Activated CD8-positive, alpha-beta memory T cell treated with anti-CD3 and anti-CD28 coated beads for 24 hours (primary cell): ENCODE results near the gene TRAM2.

ENCODE experiments used
- DNase-seq: peaks from one replicate; pipeline ENCODE4 v3.0.0-alpha.2; 2020

The TRAM2 gene

DNA sequence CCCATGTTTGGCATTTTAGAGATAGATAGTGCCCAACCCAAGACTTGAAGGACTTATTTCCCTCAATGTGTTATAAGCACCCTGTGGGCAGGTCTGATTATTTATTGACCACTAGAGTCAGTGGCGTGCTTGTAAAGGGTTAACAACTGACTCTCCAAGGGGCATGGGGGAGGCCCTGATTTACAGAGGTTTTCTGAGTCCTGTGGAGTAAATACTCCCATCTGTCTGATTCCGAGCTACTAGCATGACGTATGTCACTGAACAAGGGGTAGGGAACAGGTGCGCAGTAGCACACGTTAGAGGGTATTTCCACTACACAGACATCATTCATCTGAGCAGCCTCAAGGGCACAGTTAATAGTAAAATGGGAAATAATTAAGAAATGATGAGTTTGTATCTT lies 17.4 kb upstream of the TRAM2 start:
- no peak for DNase-seq

DNA sequence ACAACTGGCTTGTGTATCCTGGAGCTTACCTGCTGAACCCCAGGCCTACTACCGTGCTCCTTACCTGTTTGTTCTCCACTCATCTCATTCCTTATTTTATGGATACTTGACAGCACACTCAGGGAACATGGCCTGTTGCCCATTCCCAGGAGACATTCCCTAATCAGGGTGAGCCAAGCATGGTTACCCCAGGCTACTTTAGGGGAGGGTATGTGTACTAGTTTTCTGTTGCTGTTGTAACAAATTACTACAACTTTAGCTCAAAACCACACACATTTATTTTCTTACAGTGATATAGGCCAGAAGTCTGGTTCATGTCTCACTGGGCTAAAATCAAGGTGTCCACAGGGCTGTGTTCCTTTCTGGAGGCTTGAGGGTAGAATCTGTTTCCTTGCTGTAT lies 15.0 kb upstream of the TRAM2 start:
- no peak for DNase-seq

DNA sequence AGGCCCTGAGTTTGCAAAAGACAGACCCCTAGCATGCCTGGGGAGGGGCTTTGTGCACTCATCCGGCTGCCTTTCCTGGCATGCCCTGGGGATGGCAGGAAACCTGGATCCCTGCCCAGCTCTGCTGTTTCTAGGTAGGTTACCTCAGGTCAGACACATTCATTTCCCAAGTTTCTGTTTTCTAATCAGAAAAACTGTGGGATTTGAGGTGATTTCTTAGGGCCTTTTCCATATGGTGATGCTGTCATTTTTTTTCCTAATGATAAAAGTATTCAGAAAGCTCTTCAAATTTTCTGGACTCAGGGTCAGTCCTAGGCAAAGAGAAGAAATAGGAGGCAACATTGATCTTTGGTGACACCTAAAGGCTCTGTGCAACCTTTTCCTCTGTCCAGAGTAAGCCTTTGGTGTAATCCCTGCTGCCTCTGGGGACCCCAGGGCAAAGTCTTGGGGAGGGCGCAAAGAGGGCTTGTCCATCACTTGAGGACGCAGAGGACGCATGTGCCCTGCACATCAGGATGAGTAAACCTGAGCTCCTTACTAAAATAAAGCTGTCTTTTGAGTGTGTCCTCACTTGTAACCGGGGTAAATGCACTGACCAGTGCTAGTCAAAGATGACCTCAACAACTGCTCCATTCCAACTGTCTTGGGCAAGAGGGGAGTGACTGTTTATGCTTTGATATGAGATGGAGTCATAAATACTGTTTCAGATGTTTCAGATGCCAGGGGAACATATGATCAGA lies 13.5 kb upstream of the TRAM2 start:
- no peak for DNase-seq

DNA sequence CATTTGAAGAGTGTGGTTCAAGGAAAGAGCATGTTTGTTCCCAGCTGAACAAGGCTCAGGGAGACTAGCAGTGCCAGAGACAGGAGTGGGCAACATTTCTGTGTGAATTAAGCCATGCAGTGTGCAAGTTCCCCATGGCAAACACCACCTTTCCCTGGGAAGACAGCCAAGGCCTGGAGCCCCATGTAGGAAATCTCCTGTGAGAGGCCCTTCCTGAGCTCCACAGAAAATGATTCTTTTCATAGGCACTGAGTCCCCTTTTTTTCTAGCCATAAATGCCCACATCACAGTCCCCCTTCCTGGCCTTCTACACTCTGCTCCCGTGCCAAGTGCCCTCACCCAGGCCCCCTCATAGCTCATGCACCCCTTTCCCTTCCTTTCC lies 11.8 kb upstream of the TRAM2 start:
- no peak for DNase-seq

DNA sequence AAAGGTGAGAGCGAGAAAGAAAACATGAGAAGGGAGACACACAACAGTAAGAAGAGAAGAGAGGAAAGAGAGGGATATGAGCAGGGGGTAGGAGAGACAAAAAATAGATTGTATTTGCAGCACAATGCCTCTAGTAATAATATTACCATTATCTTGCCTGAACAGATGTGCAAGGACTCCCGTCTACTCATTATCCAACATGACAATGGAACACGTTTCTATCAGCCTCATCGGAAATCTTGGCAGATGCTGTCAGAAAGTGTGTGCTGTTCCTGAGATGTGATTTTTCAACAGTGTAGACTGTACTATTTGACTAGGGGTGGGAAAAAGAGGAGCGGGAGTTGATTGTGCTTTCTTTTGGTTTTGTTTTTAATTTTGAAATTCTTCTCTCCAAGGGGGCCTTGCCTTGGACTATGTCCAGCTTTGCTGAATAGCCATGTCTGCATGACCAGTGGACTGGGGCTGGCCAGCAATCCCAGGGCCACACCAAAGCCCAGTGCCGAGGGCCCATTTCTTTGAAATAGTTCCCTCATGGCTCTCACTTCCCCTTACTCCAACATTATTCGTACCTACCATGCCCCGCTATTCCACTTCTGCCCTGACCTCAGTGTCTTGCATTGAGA lies 11.3 kb upstream of the TRAM2 start:
- no peak for DNase-seq

DNA sequence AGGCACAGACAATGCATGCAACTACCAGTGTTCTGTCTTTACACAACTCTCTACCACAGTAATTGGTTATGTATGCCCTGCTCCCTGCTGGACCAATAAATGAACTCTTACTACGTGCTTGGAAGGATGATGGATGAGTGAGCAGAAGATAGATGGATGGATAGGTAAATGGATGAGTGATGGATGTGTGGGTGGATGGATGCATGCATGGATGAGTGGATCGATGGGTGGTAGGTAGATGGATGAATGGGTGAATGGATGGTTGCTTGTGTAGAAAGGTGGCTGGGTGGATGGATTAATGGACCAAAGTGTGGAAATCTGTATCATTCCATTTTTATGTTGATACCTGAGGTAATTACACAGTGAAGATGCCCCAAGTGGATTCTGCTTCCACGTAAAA lies 10.1 kb upstream of the TRAM2 start:
- DNase-seq: no peak

DNA sequence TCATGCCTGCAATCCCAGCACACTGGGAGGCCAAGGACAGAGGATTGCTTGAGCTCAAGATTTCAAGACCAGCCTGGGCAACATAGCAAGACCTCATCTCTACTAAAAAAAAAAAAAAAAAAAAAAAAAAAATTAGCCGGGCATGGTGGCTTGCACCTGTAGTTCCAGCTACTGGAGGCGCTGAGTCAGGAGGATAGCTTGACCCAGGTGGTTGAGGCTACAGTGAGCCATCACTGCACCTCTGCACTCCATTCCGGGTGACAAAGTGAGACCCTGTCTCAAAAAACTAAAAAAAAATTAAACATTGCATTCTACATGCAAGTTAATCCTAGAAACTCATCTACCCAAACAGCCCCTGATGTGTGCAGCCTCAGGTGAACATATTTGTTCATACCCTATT lies 7.3 kb upstream of the TRAM2 start:
- DNase-seq: no peak

DNA sequence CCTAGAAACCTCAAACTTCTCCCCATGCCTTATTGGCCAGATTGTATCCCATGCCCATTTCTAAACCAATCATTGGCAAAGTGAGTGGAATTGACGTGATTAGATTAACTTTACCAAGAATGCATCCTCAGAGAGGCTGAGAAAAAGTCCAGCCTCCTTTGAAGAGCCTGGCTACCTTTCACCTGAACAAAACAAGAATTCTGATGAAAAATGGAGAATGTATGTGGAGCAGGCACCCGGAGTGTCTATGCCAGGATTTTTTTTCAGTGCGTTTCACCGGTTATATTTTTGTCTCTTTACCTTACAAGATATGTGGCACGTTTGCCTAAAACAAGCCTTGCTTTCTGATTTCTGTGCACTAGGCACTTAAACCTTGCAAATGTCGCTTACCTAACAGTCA lies 6.1 kb upstream of the TRAM2 start:
- DNase-seq: no peak

DNA sequence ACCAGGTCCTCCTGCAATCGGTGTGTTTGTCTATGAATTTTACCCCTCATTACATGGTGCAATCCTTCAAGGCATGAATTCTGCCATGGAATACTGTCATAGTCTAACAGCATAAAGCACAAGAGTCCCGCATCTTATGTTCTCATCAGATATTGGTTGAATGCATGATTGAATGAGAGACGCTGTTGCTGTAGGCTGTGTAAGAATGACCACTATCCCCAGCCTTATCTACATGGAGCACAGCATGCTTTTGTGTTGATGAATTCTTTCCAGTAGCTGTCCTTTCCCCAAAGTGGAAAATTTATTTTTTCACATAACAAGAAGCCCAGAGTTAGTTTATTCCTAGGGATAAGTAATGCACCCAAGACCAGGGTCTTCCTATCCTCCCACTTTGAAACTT lies 5.6 kb upstream of the TRAM2 start:
- DNase-seq: no peak

DNA sequence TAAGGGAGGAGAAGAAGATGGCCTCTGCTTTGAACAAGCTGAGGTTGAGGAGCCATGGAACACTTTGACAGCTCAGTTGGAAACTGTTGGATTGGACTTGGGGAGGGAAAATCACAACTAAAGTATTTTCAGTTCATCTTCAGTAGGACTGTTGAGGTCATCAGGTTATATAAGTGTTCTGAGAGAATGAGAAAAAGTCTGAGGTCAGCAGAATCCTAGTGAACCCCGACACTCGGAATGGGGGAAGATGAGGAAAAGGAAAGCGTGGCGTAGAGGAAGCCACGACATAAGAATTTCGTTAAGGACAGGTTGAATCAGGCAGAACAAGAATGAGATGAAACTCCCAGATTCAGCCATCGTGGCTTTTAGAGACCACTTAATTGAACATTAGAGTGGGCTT lies 4.0 kb upstream of the TRAM2 start:
- no peak for DNase-seq

DNA sequence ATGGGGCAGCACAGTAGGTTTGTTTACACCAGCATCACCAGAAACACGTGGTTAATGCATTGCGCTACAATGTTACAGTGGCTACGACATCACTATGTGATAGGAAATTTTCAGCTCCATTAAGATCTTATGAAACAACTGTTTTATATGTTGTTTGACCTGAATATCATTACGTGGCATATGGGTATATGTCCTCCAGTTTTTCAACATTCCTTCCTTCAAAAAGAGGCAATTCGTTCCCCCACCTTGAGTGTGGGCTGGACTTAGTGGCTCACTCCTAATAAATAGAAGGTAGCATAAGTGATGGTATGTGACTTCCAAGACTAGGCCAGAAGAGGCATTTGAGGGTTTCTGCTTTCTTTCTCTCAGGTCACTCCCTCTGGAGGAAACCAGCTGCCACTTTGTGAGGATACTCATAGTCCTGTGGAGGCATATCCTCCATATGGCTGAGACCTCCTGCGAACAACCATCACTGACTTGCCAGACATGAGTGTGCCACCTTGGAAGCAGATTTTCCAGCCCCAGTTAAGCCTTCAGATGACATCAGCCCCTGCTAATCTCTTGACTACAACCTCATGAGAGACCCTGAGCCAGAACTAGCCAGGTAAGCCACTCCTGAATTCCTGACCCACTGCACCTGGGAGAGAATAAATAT lies 2.3 kb upstream of the TRAM2 start:
- DNase-seq: no peak

DNA sequence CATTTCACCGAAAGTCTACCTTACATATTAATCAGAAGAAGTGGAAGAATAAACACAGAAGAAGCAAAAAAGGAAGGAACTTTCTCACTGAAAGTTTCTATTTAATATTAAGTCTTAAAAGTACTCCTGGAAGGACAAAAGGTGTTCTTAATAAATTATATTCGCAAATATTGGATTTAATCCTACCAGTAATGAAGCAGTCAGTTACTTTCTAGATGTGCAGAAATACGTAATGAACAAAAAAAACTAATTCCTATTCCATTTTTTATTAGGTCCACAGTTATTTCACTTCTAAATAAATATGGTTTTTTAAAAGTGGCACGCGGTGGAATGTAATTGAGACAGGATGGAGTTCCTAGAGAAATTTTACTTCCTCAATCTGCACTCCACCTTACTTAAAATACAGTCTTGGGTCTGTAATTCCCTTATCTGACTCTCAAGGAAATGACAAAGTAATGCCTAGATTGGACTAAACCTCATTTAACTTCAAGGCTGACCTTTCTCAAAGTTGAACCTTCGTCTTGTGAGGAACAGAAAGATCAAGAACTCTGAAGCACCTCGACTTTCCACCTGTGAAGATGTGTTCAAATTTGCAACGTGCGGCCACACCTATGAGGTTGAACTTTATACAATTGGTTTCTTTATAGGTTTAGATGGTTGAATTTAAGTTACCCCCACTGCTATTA lies 1.1 kb upstream of the TRAM2 start:
- DNase-seq: no peak

DNA sequence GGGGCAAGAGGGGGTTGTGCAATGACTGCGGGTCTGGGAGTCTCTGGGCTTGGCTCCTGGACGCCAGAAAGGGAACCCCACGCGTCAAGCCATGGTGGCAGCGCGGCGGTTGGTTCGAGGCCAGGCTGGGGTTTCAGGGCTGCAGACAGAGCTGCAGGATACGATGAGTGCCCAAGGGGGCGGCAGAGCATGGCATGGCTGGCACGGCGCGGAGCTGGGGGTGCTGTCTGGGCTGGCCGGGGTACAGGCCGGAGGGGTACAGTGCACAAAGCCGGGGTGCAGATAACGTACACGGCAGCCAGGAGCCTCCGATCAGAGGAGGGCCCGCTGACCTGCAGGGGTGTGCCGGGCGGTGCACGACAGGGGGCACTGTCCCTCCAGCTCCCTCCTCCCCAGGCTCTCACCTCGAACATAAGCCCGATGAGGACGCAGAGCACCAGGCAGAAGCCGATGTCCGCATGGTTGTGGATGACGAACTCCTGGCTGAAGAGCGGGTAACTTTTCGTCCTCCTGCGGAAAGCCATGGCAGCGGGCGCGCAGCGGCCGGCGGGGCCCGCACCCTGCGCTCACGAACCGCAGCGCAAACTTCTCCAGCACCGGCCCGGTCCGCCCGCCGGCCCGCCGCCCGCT lies 353 bp downstream of the TRAM2 start:
- DNase-seq: peak; percentile 83

DNA sequence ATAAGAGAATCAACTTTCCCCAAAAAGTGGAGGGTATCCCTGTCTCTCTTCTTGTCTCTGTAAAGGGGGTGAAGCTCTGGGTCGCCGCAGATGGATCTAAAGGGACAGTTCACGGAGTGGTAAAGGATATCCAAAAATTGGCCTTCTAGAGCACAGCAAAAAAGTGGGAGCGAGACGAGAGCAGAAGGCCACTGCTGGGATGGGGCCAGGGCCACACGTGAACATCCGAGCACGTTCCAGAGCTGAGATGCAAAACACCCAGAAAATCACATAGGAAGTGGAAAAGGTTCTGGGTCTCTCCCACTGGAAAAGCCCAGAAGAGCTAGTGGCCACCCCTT lies 837 bp downstream of the TRAM2 start:
- no peak for DNase-seq

DNA sequence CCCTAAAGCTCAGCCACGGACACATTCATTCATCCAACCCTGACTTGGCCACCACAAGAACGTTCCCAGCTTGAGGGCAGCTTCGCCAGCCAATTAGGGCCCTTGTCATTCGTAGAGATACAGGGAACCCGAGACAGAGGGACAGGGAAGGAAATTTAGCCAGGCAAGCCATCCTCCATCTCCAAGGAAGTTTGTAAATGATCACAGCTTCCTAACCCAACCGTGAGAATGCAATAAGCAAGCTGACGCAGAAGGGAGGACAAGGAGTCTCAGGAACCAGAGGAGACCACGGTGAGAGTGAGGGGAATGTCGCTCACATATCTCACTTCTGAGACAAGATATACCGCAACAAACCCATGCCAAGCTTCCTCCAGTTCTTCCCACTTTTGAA lies 1.4 kb downstream of the TRAM2 start:
- DNase-seq: no peak

DNA sequence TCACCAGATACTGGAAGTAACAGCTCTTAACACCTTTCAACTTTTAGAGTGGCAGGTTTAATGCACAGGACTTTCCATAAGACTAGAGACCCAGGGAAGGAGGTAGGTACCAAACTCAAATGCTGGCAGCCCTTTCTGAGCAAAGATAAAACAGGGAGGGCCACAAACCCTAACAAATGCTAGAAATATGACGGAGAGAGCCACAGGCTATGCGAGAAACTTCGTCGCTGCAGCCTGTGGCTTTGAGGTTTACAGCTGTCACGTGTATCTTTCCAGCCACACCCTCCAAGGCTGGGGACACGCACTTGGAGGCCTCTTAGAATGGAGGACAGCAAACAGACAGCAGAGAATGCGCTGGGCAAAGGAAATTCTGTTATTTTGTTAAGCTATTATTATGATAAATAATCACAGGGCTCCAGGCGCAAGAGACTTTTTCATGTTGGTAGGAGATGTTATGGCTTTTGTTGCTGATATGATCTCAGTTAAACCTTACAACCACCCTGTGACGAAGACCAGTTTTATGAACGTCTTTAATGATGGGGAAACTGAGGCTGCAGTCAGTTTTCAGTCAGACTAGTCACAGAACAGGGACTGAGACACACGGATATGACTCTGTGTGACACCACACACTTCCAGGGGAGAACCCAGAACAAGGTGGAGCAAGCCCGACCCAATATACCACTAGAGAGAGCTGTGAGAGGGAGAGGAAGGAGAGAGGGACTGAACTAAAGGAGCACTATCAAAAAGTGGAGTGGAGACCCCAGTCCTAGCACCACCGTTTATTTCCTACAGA lies 2.0 kb downstream of the TRAM2 start:
- DNase-seq: peak; percentile 69

DNA sequence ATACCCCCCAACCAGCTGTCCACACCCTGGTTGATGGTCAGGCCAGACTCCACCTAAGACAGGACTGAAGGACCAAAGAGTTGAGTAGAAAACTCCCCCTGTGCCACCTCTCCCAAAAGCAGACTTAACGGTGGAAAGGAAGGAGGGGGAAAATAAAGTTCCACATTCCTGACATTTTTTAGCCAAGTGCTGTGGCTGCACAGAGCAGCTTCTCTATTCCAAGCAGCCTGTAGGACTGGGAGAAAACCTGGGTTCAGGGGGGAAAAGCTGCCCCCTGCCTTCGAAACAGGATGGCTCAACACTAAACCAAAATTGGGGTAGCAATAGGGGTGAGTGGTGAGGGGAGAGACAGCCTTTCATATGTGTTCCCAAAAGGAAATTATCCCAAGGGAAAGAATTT lies 3.6 kb downstream of the TRAM2 start:
- DNase-seq: no peak

DNA sequence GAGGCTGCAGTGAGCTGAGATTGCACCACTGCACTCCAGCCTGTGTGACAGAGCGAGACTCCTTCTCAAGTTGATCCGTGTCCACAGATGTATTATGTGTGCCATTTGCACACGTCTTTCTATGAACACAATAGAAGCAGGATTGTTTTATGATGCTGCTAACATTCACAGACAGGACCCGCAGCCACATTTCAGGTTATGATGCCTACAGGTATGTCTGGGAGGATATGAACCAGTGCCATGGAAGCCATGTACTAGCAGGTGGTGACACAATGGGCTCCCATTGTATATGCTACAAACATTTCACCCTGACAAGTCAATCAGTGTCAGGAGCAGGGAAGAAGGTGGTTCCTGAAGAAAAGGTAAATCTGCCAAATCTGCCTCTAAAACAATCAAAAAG lies 4.3 kb downstream of the TRAM2 start:
- no peak for DNase-seq

DNA sequence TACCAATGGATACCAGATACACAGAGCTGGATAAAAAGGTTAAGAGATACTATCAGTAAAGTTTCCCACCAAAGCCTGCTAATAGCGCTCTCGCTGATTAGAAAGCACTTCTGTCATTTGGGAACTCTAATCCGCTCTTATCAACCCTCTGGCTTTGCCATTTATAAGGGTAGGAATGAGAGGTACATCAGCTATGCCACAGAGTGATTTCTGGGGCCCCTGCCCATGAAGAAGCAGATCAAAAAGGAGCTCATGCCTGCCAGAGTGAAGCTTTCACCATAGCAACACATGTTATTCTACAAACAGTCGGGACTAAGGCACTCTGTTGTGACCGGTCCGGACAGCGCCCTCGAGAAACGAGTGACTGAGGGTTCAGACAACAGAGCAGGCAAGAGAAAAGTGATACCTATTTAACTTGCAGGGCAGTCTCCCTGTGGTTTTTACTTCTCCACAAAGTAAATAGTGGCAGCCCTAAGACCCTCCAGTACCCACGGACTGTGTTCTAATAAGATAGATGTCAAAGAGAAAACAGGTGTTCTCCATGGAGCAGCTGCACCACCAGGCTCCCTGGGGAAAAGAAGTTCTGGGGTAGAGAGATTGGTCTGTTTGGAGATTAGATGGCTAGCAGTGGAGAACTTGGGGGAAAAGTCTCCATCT lies 5.6 kb downstream of the TRAM2 start:
- DNase-seq: no peak

DNA sequence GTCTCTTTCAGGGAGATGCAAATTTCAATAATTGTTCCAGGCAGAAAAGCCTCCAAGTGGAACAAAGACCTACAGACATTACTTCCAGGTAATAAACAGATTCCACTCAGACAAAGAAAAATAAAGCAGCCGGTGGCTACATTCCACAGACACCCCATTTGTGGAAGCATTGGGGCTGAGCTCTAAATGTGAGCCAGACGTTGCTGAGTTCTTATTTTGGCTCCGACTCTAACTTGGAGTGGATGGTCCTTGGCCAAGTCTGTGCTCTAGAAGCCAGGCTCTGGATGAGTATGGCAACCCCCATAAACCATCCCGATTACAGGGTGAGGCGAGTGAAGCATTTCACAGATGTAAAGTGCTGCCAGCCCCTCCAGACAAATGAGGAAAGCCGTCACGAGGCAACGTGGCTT lies 6.6 kb downstream of the TRAM2 start:
- DNase-seq: no peak

DNA sequence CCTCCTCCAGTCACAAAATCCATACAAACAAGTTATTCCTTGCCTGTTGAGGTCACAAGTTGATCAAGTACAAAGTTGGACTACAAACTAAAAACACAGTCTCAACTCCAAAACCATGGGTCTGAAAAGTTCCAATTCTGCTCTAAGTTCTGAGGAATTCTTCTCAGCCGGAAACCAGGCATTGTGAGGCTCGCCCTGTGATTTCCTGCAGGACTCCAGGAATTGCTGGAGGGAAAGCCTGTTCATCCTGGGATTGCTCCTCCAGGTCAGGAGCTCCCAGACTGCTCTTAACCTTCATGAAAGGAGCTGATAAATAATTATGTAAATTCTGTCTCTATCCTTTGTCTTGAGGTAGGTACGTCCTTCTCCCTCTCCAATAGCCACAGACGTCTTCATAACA lies 8.5 kb downstream of the TRAM2 start:
- no peak for DNase-seq

DNA sequence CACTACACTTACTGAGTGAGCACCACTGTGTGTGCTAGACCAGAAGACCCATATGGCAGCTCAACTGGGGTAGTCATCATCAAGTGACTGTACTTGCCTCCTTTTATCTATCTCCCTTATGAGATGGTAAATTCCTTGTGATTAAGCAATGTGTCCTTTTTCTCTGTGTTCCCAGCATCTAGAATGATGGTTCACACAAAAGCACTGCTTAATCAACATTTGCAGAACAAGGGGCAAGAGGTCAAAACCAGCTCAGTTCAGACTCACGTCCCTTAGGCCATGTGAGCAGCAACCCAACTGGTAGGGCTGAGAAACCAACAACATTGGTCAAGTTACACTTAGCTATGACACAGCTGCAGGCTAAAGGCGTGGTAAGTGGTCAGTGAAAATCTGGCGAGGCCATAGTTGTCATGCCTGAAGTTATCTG lies 10.0 kb downstream of the TRAM2 start:
- no peak for DNase-seq
